HepG2 (cell line): Measurements from ENCODE around the gene SPRYD4. TPM values are rescaled to one million over a fixed set of nuclear protein-coding genes. Genes with fewer than 3 reads are reported as not detected.
A peak's percentile ranks its signal among the peaks of the same experiment; 100 is the strongest.

ENCODE experiments used
- HHEX ChIP-seq: IDR thresholded peaks from 2 replicates; pipeline ENCODE4 v1.6.1; 2016; ENCODE audit warnings: control low read depth
- ISX ChIP-seq: sonication (generic); formaldehyde crosslinking; conservative IDR thresholded peaks from 2 replicates; pipeline ENCODE4 v1.5.0; 2020; ENCODE audit warnings: missing genetic modification reagents
- KAT8 ChIP-seq: IDR thresholded peaks from 2 replicates; pipeline ENCODE4 v1.6.1; 2016; ENCODE audit warnings: missing genetic modification reagents, missing compliant biosample characterization
- LCORL ChIP-seq, 2 experiments: fragments of 450-650 bp in 1 of 2; sonication (generic) in 1 of 2; formaldehyde crosslinking in 1 of 2; IDR thresholded peaks; 2 replicates each; pipeline versions ENCODE4 v1.5.0 to v1.6.1; 2017 to 2020; ENCODE audit warnings: antibody characterized with exemption in 1 of 2, missing genetic modification reagents in 1 of 2
- MIXL1 ChIP-seq: IDR thresholded peaks from 2 replicates; pipeline ENCODE4 v1.6.1; 2016
- POGZ ChIP-seq: sonication (generic); formaldehyde crosslinking; IDR thresholded peaks from 2 replicates; pipeline ENCODE4 v1.4.0; 2020; ENCODE audit warnings: mild to moderate bottlenecking, missing genetic modification reagents
- SSRP1 ChIP-seq: IDR thresholded peaks from 2 replicates; pipeline ENCODE4 v1.6.1; 2016; ENCODE audit warnings: control low read depth
- TOE1 ChIP-seq: sonication (generic); formaldehyde crosslinking; IDR thresholded peaks from 2 replicates; pipeline ENCODE4 v1.4.0; 2020; ENCODE audit warnings: mild to moderate bottlenecking, missing genetic modification reagents
- ZFP82 ChIP-seq: sonication (generic); formaldehyde crosslinking; IDR thresholded peaks from 2 replicates; pipeline ENCODE4 v1.5.1; 2020; ENCODE audit warnings: mild to moderate bottlenecking, missing genetic modification reagents, borderline replicate concordance
- ZNF136 ChIP-seq: sonication (generic); formaldehyde crosslinking; IDR thresholded peaks from 2 replicates; pipeline ENCODE4 v1.8.1; 2022; ENCODE audit warnings: low read depth, mild to moderate bottlenecking, moderate library complexity, missing genetic modification reagents
- ZNF17 ChIP-seq: sonication (generic); formaldehyde crosslinking; IDR thresholded peaks from 2 replicates; pipeline ENCODE4 v1.5.0; 2020; ENCODE audit warnings: mild to moderate bottlenecking, missing genetic modification reagents
- ZNF567 ChIP-seq: sonication (generic); formaldehyde crosslinking; IDR thresholded peaks from 2 replicates; pipeline ENCODE4 v1.8.1; 2023; ENCODE audit warnings: mild to moderate bottlenecking, missing genetic modification reagents, borderline replicate concordance
- ZNF678 ChIP-seq: sonication (generic); formaldehyde crosslinking; IDR thresholded peaks from 2 replicates; pipeline ENCODE4 v1.4.0; 2020; ENCODE audit warnings: mild to moderate bottlenecking, missing genetic modification reagents
- ZNF766 ChIP-seq: sonication (generic); formaldehyde crosslinking; IDR thresholded peaks from 2 replicates; pipeline ENCODE4 v1.5.0; 2020; ENCODE audit warnings: missing genetic modification reagents, borderline replicate concordance
- ZSCAN29 ChIP-seq: sonication (generic); formaldehyde crosslinking; conservative IDR thresholded peaks from 2 replicates; pipeline ENCODE4 v1.4.0; 2020; ENCODE audit warnings: mild to moderate bottlenecking, missing genetic modification reagents
- polyA plus RNA-seq, 8 experiments: library from polyadenylated mRNA; depleted of rRNA in 3 of 8; stranded (reverse) in 7 of 8; unstranded in 1 of 8; fragments of >200 nt; fragmentation: Illumina TruSeq in 4 of 8; extraction: Trizol in 4 of 8; gene quantifications; 2 replicates each; pipeline versions ENCODE4 v1.2.1 to v1.2.3, GENCODE V29; 2011 to 2016; ENCODE audit warnings: low read depth in 4 of 8, missing spikeins in 1 of 8, mixed read lengths in 1 of 8; ENCODE audit not compliant: insufficient read depth in 1 of 8
- total RNA-seq, 5 experiments: library from RNA; depleted of rRNA; stranded (reverse); fragments of >200 nt; fragmentation: Illumina TruSeq; extraction: Trizol; gene quantifications; 2 replicates each; pipeline ENCODE4 v1.2.3, GENCODE V29; 2016; ENCODE audit warnings: low read depth in 1 of 5
- TF ChIP-seq, protein P1 (sequence below): sonication (generic); formaldehyde crosslinking; IDR thresholded peaks from 2 replicates; pipeline ENCODE4 v1.4.0; 2020; ENCODE audit warnings: mild to moderate bottlenecking, missing genetic modification reagents, borderline replicate concordance
- TF ChIP-seq, protein P2 (sequence below): sonication (generic); formaldehyde crosslinking; IDR thresholded peaks from 2 replicates; pipeline ENCODE4 v1.4.0; 2020; ENCODE audit warnings: missing genetic modification reagents
- TF ChIP-seq, protein P3 (sequence below): sonication (generic); formaldehyde crosslinking; IDR thresholded peaks from 2 replicates; pipeline ENCODE4 v1.5.0; 2020; ENCODE audit warnings: mild to moderate bottlenecking, missing genetic modification reagents

SPRYD4 gene
- total and polyA plus RNA-seq, 2 of the 13 experiments (the other 11 are each of a cell fraction or from before 2014, with no cell fraction given): 3.9 to 4.5 TPM

DNA sequence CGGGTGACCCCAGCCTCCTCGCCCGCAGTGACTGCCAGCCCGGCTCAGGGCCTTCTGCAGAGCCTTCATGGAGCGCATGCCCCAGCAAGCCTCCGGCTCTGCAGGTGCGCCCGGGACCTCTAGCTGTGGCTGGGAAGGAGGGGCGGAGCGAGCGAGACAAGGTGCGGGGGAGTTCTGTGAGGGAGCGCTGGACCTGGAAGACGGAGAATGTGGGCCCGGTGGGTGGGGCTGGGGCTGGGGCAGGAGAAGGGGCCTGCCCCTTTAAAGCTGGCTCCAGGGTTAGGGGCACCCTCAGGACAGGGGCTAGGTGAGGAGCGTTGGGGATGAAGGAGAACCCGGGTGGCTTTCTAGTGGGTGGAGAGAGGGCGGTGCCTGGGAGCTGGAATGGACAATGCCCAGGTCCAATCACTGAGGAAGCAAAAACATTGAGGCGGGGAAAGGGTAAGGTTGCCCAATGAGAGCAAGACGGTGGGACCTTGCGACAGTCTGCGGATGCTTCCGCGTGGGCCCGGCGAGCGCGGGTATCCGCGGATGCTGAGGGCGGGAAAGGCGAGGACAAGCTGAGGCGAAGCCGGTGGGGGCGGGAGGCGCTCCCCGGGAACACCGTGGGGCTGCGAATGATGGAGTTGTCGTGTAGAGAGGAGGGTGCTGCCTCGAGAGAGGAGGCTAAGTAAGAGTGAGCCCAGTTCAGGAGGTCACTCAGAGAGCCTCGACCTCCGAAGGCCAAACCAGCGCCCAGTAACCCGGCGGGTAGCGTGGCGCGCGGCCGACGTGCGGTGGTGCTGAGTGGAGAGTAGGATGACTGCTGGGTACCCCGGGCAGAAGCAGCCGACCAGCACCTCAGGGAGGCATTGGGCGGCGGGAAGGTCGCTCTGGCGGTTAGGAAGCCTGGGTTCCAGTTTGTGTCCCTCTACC, 19.9 kb downstream of the SPRYD4 start, which contains the start of gene GLS2 (continued):
- TF ChIP-seq, protein P1, sequence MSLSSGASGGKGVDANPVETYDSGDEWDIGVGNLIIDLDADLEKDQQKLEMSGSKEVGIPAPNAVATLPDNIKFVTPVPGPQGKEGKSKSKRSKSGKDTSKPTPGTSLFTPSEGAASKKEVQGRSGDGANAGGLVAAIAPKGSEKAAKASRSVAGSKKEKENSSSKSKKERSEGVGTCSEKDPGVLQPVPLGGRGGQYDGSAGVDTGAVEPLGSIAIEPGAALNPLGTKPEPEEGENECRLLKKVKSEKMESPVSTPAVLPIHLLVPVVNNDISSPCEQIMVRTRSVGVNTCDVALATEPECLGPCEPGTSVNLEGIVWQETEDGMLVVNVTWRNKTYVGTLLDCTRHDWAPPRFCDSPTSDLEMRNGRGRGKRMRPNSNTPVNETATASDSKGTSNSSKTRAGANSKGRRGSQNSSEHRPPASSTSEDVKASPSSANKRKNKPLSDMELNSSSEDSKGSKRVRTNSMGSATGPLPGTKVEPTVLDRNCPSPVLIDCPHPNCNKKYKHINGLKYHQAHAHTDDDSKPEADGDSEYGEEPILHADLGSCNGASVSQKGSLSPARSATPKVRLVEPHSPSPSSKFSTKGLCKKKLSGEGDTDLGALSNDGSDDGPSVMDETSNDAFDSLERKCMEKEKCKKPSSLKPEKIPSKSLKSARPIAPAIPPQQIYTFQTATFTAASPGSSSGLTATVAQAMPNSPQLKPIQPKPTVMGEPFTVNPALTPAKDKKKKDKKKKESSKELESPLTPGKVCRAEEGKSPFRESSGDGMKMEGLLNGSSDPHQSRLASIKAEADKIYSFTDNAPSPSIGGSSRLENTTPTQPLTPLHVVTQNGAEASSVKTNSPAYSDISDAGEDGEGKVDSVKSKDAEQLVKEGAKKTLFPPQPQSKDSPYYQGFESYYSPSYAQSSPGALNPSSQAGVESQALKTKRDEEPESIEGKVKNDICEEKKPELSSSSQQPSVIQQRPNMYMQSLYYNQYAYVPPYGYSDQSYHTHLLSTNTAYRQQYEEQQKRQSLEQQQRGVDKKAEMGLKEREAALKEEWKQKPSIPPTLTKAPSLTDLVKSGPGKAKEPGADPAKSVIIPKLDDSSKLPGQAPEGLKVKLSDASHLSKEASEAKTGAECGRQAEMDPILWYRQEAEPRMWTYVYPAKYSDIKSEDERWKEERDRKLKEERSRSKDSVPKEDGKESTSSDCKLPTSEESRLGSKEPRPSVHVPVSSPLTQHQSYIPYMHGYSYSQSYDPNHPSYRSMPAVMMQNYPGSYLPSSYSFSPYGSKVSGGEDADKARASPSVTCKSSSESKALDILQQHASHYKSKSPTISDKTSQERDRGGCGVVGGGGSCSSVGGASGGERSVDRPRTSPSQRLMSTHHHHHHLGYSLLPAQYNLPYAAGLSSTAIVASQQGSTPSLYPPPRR: no peak
- TF ChIP-seq, protein P2, sequence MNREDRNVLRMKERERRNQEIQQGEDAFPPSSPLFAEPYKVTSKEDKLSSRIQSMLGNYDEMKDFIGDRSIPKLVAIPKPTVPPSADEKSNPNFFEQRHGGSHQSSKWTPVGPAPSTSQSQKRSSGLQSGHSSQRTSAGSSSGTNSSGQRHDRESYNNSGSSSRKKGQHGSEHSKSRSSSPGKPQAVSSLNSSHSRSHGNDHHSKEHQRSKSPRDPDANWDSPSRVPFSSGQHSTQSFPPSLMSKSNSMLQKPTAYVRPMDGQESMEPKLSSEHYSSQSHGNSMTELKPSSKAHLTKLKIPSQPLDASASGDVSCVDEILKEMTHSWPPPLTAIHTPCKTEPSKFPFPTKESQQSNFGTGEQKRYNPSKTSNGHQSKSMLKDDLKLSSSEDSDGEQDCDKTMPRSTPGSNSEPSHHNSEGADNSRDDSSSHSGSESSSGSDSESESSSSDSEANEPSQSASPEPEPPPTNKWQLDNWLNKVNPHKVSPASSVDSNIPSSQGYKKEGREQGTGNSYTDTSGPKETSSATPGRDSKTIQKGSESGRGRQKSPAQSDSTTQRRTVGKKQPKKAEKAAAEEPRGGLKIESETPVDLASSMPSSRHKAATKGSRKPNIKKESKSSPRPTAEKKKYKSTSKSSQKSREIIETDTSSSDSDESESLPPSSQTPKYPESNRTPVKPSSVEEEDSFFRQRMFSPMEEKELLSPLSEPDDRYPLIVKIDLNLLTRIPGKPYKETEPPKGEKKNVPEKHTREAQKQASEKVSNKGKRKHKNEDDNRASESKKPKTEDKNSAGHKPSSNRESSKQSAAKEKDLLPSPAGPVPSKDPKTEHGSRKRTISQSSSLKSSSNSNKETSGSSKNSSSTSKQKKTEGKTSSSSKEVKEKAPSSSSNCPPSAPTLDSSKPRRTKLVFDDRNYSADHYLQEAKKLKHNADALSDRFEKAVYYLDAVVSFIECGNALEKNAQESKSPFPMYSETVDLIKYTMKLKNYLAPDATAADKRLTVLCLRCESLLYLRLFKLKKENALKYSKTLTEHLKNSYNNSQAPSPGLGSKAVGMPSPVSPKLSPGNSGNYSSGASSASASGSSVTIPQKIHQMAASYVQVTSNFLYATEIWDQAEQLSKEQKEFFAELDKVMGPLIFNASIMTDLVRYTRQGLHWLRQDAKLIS (CRISPR knock-in tag): no peak
- TF ChIP-seq SSRP1 (CRISPR knock-in tag) (no peak), ZNF136 (CRISPR knock-in tag) (no peak), TOE1 (CRISPR knock-in tag) (no peak; the same call in 1 of the 2 replicates), ZSCAN29 (CRISPR knock-in tag) (no peak), ZNF567 (CRISPR knock-in tag) (no peak; the same call in 1 of the 2 replicates), ZNF17 (CRISPR knock-in tag) (no peak), ISX (CRISPR knock-in tag) (no peak; the same call in 1 of the 2 replicates), HHEX (no peak), MIXL1 (no peak), POGZ (no peak), LCORL (IDR thresholded peaks at IDR 0.05) (no peak), LCORL (CRISPR knock-in tag; IDR thresholded peaks at IDR 0.05) (no peak), KAT8 (peak; percentile 77), ZNF678 (CRISPR knock-in tag) (peak; percentile 34; the same call in 1 of the 2 replicates), ZNF766 (peak; percentile 97), ZFP82 (CRISPR knock-in tag) (peak; percentile 88; the same call in 1 of the 2 replicates)
- TF ChIP-seq, protein P3, sequence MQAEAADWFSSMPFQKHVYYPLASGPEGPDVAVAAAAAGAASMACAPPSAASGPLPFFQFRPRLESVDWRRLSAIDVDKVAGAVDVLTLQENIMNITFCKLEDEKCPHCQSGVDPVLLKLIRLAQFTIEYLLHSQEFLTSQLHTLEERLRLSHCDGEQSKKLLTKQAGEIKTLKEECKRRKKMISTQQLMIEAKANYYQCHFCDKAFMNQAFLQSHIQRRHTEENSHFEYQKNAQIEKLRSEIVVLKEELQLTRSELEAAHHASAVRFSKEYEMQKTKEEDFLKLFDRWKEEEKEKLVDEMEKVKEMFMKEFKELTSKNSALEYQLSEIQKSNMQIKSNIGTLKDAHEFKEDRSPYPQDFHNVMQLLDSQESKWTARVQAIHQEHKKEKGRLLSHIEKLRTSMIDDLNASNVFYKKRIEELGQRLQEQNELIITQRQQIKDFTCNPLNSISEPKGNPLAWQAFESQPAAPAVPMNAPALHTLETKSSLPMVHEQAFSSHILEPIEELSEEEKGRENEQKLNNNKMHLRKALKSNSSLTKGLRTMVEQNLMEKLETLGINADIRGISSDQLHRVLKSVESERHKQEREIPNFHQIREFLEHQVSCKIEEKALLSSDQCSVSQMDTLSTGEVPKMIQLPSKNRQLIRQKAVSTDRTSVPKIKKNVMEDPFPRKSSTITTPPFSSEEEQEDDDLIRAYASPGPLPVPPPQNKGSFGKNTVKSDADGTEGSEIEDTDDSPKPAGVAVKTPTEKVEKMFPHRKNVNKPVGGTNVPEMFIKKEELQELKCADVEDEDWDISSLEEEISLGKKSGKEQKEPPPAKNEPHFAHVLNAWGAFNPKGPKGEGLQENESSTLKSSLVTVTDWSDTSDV (CRISPR knock-in tag): peak; percentile 91; the same call in 1 of the 2 replicates
